ENCODE measurements around the gene RRP36.
"Not testable (repeated sequence)": the region's sequence is repeated elsewhere in the genome, so short reads cannot be mapped to it uniquely, and the experiment has no call there.

RRP36 gene

DNA sequence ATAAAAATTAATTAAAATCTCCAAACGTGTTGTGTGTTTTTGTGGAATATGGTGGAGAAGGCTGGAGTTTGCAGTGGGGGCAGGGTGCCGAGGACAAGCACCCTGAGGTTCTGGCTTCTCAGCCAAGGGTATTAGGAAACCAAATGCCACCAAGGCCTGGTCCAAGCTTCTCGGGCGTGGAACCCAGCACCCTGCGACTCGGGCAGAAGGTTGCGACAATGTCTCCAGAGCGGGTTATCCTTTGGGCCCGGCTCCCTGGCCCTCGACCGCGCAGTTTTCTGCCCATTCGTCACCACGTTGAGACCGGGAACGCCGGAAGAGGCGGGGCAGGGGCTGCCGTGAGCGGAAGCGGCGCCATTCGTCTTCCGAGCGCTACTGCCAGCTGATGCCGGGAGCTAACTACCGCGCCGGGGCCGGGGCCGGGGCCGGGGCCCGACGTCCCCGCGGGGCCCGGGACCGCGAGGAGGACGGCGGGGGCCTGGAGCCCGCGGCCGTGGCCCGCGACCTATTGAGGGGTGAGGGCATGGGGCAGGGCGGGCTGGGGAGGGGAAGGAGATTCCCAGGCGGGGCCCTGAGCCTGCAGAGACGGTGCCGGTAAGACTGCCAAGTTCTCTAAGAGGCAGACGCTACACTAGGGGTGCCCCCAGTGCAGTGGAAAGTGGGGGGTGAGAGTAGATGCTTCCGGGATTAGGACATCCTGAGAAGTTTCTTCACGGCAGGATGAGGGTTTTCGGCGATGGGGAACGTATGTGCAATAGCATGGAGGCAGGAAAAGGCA is at the start of gene RRP36:
Gene RRP36, plus strand, starts transcription at position 354 of the 778 bp plus-strand sequence. Its CDS starts 32 bp downstream, at position 386.
- peak; percentile 42 for DNase-seq (ENCODE audit: low read depth)

DNA sequence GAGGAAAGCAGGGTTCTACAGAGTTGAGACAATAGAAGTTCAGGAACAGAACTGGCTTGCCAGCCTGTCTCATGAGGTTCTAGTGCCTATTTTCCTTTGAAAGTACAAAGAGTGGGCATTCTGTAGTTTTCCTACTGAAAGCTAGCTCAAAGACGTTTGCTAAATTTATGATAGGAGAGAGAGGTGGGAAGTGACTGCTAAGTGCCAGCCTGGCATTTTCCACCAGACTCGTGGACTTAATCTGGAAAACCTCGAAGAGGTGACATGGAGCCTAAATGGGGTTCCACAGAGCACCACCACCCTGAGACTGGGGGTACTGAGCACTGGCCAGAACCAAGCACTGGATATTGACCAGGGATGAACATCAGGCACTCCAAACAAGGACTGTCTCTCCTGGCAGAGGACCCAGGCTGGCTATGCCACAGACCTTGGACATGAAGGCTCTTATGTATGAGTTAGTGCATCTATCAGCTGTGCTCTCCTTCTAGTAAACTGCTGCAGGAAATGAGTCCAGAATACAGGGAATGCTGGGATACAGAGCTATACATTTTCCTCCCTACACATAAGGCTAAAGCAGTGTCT is 49.6 kb upstream of the RRP36 start:
- DNase-seq (ENCODE audit: low read depth), result no peak

DNA sequence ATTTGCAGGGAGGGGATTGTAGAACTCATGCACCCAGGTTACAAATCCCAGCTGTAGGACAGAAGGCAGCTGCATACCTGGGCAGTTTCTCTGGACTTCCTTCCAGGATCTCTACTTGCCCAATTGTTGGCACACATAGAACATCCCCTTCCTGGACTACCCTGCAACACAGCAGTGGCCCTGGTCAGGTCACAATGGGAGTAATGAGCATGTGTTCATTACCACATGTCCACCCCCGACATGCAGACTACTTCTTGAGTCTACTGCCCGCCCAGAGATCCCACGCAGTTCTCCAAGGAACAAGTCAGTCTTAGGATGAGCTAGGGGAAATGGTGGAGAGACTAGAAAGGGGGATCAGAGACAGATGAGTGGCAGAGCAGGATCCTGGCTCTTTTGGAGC is 47.5 kb upstream of the RRP36 start:
- no peak for DNase-seq (ENCODE audit: low read depth)

DNA sequence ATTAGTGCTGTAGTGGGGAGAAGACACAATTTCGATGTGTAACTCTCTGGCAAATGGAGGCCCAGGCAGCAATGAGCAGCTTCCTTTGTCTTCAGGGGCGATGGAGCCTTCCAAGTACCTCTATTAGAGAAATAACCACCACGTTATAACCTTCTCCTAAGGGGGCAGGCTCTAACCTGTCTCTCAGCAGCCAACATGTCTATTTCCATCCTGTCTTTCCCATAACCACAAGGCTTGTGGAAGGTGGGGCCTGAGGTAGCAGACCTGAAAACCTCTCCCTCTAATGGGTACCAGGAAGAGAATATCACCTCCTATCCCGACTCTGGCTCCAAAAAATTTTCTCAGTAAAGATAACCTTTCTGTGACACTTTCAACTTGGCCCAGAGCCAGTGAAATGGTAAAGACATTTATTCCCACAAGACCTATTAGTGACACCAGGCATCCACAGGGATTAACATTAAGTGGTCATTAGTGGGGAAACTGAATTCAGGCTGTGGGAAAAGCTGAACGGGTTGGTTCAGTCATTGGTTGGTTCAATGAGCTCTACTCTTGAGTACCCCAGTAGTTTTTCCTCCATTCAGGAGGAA is 46.4 kb upstream of the RRP36 start:
- no peak for DNase-seq (ENCODE audit: low read depth)

DNA sequence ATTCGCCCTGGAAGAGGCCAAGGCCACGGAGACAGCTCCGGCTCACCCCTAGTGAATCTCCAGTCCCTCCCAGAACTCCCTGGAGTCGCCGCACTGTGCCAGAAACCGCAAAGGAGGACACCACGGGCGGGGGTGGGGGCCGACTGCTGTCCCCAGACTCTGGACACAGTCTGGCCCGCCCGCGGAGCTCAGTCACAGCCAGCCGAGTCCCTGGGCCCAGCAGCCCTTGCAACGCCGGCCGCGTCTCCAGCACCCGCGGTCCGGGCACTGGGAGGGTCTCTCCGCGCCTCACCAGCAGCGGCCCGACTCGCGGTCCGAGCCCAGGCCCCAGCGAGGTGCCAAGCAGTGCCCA is 43.0 kb upstream of the RRP36 start:
- DNase-seq (ENCODE audit: low read depth), result no peak

DNA sequence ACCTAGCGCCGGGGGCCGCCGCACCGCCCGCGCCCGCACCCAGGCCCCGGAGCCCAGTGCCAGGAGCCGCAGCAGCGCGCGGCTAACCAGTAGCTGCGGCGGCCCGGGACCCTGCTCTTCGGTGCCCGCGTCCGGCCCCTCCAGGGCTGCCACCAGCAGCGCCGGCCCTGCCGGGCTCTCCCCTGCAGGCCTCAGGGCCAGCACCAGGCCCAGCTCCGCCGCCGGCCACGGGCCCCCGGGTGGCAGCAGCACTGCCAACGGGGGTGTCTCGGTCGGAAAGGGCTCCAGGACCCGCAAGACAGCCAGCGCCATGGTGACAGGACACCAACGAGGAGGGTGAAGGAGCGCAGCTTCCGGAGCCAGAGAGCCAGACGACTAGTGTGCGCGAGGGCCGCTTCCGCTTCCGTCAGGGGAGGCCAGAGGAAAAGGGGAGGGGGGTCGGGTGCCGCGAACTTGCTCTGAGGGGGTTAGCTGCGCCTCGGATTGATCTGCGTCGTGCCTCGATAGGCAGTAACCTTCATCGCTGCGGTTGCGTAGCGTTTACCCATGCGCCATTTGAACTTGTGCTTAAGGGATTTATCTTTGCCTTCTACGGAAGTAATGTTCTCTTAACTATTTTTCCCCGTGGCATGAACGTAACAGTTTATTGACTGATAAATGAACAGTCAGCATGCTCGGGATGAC is 42.4 kb upstream of the RRP36 start, which contains the start of gene PEX6:
Gene PEX6, minus strand, starts transcription at position 343 of the 684 bp plus-strand sequence. Its CDS starts 31 bp downstream, at position 312.
- DNase-seq (ENCODE audit: low read depth), result peak; percentile 79

DNA sequence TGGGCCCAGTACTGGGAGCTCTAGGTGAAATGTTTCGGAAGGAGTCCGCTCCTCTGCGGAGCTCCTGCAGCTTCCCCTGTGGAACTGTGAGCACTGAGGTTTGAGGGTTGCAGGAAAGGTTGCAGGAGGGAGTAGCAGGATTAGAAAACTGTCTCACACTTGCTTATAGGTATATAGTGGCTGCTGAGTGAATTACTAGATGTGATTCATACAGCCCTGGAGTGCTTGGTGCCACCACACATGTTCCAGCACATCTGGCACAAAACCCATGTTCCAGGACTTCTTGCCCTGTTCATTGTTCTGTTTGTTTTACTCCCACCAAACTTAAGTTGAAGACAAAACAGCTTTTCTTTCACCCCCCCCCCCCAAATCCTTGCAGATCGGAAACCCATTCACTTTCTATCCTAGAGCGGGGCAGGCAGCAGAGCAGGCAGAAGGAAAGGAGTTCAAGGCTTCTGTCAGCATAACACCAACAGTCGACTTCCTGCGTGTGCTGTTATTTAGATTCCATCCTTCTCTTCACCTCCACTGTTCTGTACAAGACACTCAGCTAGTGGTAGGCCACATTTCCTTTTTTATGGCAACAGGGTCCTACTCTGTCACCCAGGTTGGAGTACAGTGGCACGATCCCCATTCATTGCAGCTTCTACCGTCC is 41.8 kb upstream of the RRP36 start:
- DNase-seq (ENCODE audit: low read depth), result no peak

GRCh38 chr6:42981836-42982235 is 39.6 kb upstream of the RRP36 start:
- DNase-seq (ENCODE audit: low read depth), result no peak

DNA sequence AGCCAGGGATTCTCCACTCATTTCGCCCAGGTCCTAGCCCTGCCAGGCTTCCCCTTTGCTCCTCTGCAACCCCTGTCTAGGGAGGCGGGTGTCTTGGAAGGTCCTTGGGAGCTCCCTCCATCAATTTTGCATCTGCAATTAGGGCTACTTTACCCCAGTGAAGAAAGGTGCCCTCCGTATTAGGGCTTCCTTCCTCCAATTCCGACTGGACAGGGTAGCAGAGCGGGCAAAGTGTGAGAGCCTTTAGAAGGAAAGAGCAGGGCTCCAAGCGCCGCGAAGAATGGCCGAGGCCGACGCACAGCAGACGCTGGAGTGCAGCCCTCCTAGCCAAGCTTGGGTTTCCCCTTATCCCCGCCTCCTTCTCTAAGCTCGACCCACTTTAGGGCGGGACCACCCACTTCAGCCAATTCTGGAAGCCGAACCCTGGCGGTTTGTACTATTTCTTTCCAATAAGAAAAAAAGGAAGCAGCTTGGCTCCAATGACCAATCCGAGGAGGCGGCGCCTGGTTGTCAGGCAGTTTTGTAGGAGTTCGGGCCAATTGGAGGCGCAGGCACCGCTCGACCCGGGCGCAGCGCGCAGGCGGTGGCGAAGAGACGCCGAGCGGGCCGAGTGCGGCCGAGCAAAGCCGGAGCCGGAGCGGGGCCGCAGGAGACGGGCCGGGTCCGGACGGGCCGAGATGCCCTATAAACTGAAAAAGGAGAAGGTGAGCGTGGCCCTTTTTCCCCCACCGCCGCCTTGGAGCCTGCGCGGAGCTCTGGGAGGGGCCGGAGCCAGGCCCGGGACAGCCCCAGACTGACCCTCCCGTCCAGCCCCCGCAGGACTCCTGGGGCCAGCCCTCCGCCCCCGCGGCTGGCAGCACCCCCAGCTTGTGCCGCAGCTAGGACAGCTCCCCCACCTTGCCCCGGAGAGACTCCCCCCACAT is 37.2 kb upstream of the RRP36 start, which contains the start of gene PPP2R5D:
Gene PPP2R5D, plus strand, starts transcription at position 570 of the 923 bp plus-strand sequence. Its CDS starts 108 bp downstream, at position 678.
- peak; percentile 95 for DNase-seq (ENCODE audit: low read depth)

- DNase-seq (ENCODE audit: low read depth), result no peak
Measured at GRCh38 chr6:42984924-42985475, 36.4 kb upstream of the RRP36 start.

GRCh38 chr6:42987533-42988451 is 33.6 kb upstream of the RRP36 start:
- DNase-seq (ENCODE audit: low read depth), result no peak

DNA sequence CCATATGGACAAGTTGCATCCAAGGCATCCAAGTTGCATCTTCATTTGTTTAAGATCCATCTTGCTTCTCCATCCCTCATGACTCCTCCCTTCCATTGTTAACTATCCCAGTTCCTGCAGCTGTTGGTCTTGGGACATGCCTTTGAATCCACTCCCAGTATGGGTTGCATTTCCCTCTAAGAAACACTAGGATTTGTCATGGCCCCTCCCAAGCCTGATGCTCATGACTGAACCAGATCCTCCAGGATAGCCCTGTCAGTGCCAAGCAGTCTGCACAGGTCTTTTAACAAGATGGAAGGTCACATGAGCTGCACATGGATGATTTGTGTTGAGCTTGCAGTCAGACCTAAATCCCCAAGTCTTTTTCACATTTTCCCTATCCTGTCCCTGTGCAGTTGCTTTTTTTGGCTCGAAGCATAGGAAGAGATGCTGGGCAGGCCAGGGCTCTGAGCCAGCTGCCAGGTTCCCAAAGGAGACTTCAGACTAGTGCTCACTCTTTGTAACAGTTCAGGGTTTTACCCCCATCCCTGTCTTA is 32.9 kb upstream of the RRP36 start:
- no peak for DNase-seq (ENCODE audit: low read depth)

GRCh38 chr6:42989923-42990322 is 31.5 kb upstream of the RRP36 start:
- no peak for DNase-seq (ENCODE audit: low read depth)

- DNase-seq (ENCODE audit: low read depth), result no peak
Measured at GRCh38 chr6:42993445-42993844, 28.0 kb upstream of the RRP36 start.

DNA sequence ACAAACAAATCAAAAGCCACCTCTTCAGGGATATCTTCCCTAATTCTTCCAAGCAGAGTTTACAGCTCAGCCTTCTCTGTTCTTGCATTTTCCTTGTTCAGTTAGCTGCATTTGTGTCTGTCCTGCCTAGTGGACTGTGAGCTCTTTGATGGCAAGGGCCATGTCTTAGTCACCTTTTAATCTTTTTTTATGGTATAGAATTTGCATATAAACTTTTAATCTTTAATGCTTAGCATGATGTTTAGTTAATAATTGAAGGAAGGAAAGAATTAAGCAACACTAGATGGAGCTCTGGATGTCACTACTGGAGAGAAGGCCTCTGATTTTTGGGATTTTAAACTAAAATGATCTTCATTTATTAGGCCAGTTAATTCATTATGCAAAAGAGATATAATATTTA is 24.9 kb upstream of the RRP36 start:
- no peak for DNase-seq (ENCODE audit: low read depth)

- not testable (repeated sequence) for DNase-seq (ENCODE audit: low read depth)
Measured at GRCh38 chr6:42998205-42998604, 23.2 kb upstream of the RRP36 start.

- DNase-seq (ENCODE audit: low read depth), result no peak
Measured at GRCh38 chr6:43001843-43002242, 19.6 kb upstream of the RRP36 start.

GRCh38 chr6:43005844-43006243 is 15.6 kb upstream of the RRP36 start:
- DNase-seq (ENCODE audit: low read depth), result no peak

DNA sequence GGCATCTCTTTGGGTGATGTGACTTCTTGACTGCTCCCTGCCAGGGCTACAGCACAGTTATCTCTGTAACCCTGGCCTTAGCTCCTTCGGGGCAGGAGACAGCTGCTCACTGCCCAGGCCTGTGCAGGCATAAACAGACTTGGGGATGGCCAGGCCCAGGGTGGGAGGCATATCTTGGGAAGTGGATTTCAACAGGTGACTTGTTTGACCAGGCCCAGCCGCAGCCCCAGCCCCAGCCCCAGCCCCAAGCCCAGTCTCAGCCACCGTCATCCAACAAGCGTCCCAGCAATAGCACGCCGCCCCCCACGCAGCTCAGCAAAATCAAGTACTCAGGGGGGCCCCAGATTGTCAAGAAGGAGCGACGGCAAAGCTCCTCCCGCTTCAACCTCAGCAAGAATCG is 15.2 kb upstream of the RRP36 start:
- no peak for DNase-seq (ENCODE audit: low read depth)

Data from stimulated activated CD8-positive, alpha-beta memory T cell treated with anti-CD3 and anti-CD28 coated beads, Interleukin-15, amount 100 ng/mL, for 1 hour (primary cell).